GM19467 (cell line): ENCODE results near the gene COX18.
A peak's percentile ranks its signal among the peaks of the same experiment; 100 is the strongest.

Experiments used
- ATAC-seq: cut with Tn5 transposase; IDR thresholded peaks from one replicate; pipeline ENCODE4 v1.9.1; 2021; ENCODE audit warnings: mild to moderate bottlenecking, moderate library complexity; ENCODE audit not compliant: unreplicated experiment

The COX18 gene

DNA sequence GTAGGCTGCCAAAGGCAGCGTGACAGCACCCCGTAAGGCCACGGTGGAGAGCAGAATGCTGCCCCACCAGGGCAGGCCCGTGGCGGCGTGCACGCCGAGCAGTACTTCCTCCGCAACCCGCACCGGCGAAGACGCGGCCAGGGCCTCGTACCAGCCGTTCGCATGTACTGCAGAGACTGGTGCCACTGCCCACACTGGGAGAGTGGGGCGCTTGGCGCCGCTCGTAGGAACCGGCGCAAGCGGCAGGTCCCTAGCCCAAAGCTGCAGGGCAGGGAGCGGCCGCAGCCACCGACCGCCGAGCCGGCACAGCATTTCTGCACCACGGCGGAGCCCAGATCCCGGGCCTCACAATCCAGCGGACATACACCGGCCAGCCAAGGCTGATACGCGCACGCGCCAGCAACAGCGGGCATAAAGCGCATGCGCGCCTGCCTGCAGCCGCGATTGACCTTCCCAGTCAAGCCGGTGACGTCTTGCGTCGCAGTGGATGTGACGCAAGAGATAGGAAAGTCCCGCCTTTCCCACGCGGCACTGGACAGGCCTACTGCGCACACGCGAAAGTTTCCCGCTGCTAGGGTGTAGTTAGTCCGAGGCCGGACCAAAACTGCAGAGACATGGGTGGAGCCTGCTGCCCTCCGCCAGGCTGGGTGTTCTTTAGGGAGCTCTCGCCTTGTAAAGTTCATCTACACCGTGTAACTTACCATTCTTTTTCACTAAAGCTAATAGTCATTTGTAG is at the start of gene COX18:
Gene COX18 (minus strand): TSS at position 379 of the 736 bp plus-strand sequence. CDS start 67 bp downstream, at position 312.
- peak; percentile 85 for ATAC-seq

- no peak for ATAC-seq
These were observed 40.0 kb upstream of the COX18 start for GRCh38 chr4:73109493-73109892.

GRCh38 chr4:73104695-73105094 is 35.2 kb upstream of the COX18 start:
- ATAC-seq = no peak

- ATAC-seq = no peak
These were observed 34.4 kb upstream of the COX18 start for GRCh38 chr4:73103799-73104503.

GRCh38 chr4:73099143-73099542 is 29.6 kb upstream of the COX18 start:
- ATAC-seq = no peak

GRCh38 chr4:73098713-73099112 is 29.2 kb upstream of the COX18 start:
- ATAC-seq = no peak

- no peak for ATAC-seq
These were observed 28.5 kb upstream of the COX18 start for GRCh38 chr4:73098016-73098415.

DNA sequence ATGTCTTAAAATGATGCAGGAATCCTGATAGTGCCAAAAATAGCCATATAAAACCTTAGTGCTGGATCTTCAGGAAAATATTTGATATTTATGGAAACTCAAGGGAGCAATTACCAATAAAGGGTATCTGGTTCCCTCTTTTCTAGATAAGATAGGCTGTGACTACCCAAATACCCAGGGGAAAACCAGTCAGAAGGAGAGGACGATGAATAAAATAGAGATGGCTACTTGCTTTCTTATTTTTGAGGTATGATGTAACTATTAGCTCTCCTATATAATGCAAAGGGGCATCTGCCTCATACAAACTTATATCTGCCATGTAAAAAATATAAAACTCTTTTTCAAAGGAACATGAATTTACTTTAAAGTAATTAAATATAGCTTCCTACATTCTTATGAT is 23.4 kb upstream of the COX18 start:
- no peak for ATAC-seq

- ATAC-seq = no peak
These were observed 21.2 kb upstream of the COX18 start for GRCh38 chr4:73090738-73091137.

GRCh38 chr4:73087871-73088270 is 18.4 kb upstream of the COX18 start:
- no peak for ATAC-seq

GRCh38 chr4:73086095-73086868 is 16.8 kb upstream of the COX18 start:
- no peak for ATAC-seq

GRCh38 chr4:73080789-73081188 is 11.3 kb upstream of the COX18 start:
- ATAC-seq = no peak

DNA sequence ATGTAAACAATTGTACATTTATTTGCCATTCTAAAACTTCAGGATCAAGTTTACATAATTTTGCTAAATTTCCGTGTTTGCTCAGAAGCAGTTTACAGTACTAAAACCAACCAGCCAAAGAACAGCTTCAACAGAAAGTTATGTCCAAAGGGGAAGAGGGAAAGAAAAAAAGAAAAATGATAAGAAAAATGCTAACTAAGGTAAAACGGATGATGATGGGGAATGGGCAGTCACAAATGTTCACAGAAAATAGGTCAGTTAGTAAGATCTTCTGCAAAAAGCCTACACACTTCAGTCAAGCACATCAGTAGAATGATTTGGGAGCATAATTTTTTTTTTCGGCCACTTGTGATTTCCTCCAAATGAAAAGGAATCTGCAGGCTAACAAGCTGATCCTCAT is 6.3 kb upstream of the COX18 start:
- ATAC-seq = no peak

GRCh38 chr4:73070074-73070390 is 516 bp upstream of the COX18 start:
- no peak for ATAC-seq

- peak; percentile 0 for ATAC-seq
These were observed 802 bp downstream of the COX18 start for GRCh38 chr4:73068491-73069337.

DNA sequence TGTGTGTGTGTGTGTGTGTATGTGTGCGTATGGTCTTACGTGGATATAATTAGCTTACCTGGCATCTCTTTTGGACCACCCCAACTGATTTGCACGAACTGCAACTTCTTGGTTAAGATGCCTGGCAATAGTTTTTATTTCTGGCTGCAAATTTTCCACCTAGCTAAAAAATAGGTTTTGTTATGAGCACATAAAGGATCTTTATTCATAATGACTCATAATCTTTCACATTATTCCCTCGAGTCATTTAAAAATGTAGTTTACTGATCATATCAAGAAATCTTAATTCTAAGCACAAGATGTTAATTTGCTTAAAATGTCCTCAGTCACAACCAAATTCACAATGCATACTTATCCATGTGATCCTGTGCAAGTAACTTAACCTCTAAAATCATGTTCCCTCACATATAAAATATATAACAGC is 1.5 kb downstream of the COX18 start:
- ATAC-seq = no peak

DNA sequence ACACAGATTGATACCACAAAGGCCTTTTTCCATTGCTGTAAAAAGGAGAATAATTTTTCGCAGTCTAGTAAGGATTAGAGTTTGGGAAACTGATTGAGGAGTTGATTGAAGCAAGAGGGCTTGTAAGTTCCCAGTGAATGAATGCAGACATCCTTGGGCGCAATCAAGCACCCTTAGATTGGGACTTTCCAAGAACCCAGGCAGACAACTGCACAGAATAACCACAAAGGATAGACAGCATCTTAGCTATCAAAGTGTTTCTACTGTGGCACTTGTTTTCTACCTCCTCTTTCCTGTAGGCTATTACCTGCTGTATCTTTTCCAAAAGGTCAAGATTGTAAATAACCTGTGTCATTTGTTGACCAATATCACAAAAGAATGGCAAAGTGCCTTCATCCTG is 2.6 kb downstream of the COX18 start:
- ATAC-seq = no peak

DNA sequence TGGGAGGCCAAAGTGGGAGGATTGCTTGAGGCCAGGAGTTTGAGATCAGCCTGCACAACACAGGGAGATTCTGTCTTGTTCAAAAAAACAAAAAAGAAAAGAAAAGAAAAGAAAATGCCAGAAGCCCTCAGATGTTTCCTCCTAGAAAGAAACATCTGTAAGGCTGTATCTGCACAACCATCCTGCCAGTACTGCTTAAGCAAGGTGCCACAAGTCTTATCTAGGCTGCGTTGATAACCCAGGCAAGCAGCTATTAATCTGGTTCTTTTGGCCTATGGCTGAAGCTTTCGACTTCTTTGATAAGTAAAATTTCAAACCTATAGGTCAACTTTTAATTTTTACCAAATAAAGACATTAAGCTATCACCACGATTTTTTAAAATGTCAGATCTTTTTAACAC is 3.1 kb downstream of the COX18 start:
- ATAC-seq = no peak

DNA sequence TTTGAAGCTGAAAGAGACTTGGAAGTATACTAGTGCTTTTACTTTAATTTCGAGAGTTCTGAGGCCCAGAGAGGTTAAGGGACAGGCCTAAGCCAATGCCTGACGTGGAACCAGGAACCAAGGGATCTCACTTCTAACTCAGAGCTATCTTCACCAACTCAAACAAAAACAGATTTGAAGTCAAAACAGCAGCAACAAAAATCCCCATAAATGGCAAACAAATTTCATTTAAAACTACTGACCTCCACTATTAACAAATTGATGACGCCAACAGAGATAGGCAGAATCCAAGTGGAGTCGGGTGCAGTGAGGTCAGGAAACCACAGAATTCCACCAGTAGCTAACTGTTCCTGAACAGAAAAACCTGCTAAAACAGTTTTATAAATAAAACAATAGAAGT is 5.0 kb downstream of the COX18 start:
- ATAC-seq = no peak

- peak; percentile 52 for ATAC-seq
These were observed 14.1 kb downstream of the COX18 start for GRCh38 chr4:73055241-73055897.
